ENCODE data around the gene CRABP1. TPM values are rescaled to one million over a fixed set of nuclear protein-coding genes. Genes with fewer than 3 reads are reported as not detected.

CRABP1 gene
- not detected for total RNA-seq

DNA sequence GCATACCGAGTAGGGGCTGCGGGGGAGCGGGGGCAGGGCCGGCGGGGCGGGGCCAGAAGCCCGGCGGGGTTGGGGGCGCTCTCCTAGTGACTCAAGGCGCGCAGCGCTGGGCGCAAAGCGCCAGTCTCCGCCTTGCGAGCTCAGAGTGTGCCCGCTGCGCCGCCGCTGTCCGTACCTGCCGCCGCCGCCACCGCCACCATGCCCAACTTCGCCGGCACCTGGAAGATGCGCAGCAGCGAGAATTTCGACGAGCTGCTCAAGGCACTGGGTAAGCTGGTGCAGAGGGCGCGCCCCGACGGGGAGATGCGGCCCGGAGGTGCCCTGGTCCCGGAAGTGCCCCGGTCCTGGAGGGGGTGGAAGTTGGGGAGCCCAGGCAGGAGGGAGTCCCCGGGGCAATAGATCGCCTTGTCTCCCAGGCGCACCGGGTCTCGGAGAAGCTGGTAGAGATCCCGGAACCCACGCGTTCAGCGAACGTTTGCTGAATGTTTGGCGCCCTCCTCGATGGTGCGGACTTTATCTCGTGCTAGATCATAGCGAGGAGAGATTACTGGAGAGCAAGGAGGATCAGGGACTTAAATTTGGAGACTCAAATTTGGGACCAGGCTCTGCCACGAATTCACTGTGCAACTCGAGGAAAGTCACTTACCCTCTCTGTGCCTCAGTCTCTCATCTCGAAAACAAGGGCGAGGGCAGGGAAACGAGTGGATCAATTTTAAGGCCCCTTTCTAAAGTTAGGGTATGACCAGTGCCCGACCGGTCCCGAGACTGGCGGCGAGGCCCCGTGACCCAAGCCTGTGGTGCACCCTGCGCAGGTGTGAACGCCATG, at the start of gene CRABP1:
Gene CRABP1, plus strand, starts transcription at position 123 of the 826 bp plus-strand sequence. Its CDS starts 76 bp downstream, at position 199.

DNA sequence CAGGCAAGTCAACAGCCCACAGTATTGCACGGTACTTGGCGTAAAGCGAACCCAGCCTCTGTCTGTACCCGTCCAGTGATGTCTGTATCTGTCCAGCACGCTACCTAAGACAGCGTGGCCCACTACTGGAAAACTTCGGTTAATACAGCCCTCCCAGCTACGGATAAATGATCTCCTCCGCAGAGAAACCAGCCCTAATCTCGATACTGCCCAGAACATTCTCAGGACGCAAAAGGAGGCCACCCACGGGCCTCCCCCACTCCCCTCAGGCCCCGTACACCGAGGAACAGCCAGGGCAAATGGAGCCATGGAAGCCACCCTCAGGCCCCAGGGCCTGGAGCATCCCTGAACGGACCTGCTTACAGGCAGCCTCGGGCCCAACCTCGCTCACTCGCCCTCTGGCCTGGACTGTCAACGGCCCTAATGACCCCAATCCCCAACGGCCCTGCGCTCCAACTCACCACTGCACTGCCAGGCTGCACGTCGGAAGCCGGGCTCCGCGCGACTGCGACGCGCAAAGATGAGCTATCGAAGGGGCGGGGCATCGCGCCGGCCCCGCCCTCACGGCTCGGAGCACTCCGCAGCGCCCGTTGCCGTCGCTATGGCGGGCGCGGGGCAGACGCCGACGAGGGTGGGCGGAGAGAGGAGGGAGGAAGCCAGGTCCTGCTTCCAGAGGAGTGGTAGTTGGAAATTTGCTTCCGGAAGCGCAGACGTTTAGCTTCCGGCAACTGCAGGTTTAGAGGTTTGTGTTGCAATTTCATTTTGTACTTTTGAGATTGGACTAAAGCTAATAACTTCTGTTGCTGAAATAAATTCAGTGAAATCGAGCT, 40.8 kb upstream of the CRABP1 start, which contains the start of gene SKIC8:
Gene SKIC8, minus strand, starts transcription at position 509 of the 830 bp plus-strand sequence. CDS start 3,923 bp downstream, outside the sequence.

Other genes starting within 250 kb of the CRABP1 start
- not detected for gene SH2D7, start 247.8 kb upstream of the CRABP1 start, total RNA-seq
- under 1 TPM; 0.41 to 0.71 TPM for gene CIB2, start 208.9 kb upstream of the CRABP1 start, total RNA-seq
- 10 to 100 TPM; 48.6 to 51.7 TPM for gene IDH3A, start 191.0 kb upstream of the CRABP1 start, total RNA-seq
- gene ACSBG1, start 105.8 kb upstream of the CRABP1 start, total RNA-seq: under 1 TPM in 1 of 2 experiments, not detected in 1; 0.26 TPM
- 10 to 100 TPM; 24.2 to 26.7 TPM for gene DNAJA4, start 75.8 kb upstream of the CRABP1 start, total RNA-seq
- gene SKIC8, start 40.7 kb upstream of the CRABP1 start, total RNA-seq: 10 to 100 TPM; 39.4 to 42.4 TPM
- gene IREB2, start 97.9 kb downstream of the CRABP1 start, total RNA-seq: 10 to 100 TPM; 51.3 to 58.8 TPM
- gene HYKK, start 167.2 kb downstream of the CRABP1 start, total RNA-seq: 1 to 10 TPM; 3.8 to 4.0 TPM
- gene PSMA4, start 200.1 kb downstream of the CRABP1 start, total RNA-seq: 100 to 1,000 TPM; 200 to 217 TPM
- 1 to 10 TPM; 1.4 to 1.6 TPM for gene CHRNA5, start 225.2 kb downstream of the CRABP1 start, total RNA-seq